Stimulated activated naive CD8-positive, alpha-beta T cell treated with anti-CD3 and anti-CD28 coated beads, Interleukin-15, amount 100 ng/mL, for 72 hours (primary cell): ENCODE results near the gene IL17RB.

Experiments
- ATAC-seq: fragments of 150-1000 bp; cut with Tn5 transposase; 2 replicates; pipeline ENCODE4 v1.10.0; 2021; ENCODE audit warnings: mild to moderate bottlenecking, moderate library complexity
- DNase-seq, 2 donors: peaks; one replicate each; pipeline ENCODE4 v3.0.0; 2021 to 2022
- H3K27ac Mint-ChIP-seq, 2 donors: one replicate each; pipeline ENCODE4 v1.8.0; 2022; ENCODE audit warnings: mild to moderate bottlenecking in 2 of 2, mixed read lengths in 2 of 2, moderate library complexity in 2 of 2
- H3K27me3 Mint-ChIP-seq: one replicate; pipeline ENCODE4 v1.8.0; 2022; ENCODE audit warnings: mixed read lengths
- H3K4me1 Mint-ChIP-seq: one replicate; pipeline ENCODE4 v1.8.0; 2022; ENCODE audit warnings: mild to moderate bottlenecking, mixed read lengths
- H3K4me3 Mint-ChIP-seq, 2 donors: one replicate each; pipeline ENCODE4 v1.8.0; 2022; ENCODE audit warnings: mild to moderate bottlenecking in 2 of 2, mixed read lengths in 2 of 2, moderate library complexity in 1 of 2
- H3K9me3 Mint-ChIP-seq, 2 donors: one replicate each; pipeline ENCODE4 v1.8.0; 2022; ENCODE audit warnings: mixed read lengths in 2 of 2

IL17RB gene

DNA sequence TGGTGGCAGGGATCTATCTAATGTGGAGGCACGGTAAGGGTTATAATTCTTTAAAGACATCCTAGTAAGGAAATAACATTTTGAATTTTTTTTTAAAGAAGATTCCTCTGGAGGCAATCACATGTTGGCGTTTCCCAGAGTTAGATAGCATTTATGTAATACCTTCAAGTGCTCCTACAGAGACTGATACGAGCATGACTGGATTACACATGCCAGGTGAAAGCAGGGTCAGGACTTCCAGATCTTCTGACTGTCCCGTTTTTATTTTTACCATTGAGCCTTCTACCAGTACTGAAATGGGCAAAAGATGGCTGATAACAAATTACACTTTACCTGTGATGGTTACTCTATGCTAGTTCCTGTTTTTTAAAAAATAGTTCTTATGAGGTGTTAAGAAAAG is 13.8 kb downstream of the IL17RB start:
- no peaks in the 10 kb centered on the region for H3K4me1 Mint-ChIP-seq
- H3K9me3 Mint-ChIP-seq, result no peaks in the 10 kb centered on the region

DNA sequence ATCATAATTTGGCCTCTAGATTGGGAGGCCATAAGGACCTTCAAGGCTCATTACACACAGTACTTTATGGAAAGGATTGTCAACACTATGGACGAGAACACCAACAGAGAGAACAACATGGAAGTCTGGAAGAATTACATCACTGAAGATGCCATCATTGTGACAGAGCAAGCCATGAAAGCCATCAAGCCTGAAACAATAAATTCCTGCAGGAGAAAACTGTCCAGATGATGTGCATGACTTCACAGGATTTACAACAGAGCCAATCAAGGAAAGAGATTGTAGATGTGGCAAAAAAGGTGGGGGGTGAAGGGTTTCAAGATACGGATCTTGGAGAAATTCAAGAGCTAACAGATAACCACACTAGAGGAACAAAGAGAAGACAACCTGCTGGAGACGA is 15.9 kb downstream of the IL17RB start:
- no peak for ATAC-seq
- Mint-ChIP-seq H3K4me1 (no peaks in the 10 kb centered on the region), H3K27ac (no peak overlapping the region), H3K9me3 (no peaks in the 10 kb centered on the region), H3K27me3 (no peaks in the 10 kb centered on the region), H3K4me3 (no peak overlapping the region)
- no peak for DNase-seq

More for the DNA sequence above, 13.8 kb downstream of the IL17RB start:
- no peak overlapping the region for H3K27ac Mint-ChIP-seq
- ATAC-seq (no peak), DNase-seq (no peak)
- H3K27me3 Mint-ChIP-seq, result no peaks in the 10 kb centered on the region
- H3K4me3 Mint-ChIP-seq, result no peak overlapping the region

DNA sequence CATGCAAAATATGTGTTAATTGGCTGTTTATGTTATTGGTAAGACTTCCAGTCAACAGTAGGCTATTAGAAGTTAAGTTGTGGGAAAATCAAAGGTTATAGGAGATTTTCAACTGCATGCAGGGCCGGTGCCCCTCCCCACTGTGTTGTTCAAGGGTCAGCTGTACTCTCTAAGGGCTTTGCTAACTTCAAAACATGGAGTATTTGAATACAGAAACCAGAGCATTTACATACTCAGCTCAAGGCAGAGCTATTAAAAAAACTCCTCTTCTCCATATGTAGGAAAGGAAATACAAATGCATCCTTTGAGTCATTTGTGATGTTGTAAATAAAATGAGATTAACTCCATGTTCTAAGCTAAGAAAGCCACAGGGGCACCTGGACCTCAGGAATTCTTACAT is 16.8 kb downstream of the IL17RB start:
- Mint-ChIP-seq H3K4me3 (no peak overlapping the region), H3K4me1 (no peaks in the 10 kb centered on the region), H3K9me3 (no peaks in the 10 kb centered on the region), H3K27ac (no peak overlapping the region), H3K27me3 (no peaks in the 10 kb centered on the region)
- no peak for DNase-seq
- no peak for ATAC-seq

DNA sequence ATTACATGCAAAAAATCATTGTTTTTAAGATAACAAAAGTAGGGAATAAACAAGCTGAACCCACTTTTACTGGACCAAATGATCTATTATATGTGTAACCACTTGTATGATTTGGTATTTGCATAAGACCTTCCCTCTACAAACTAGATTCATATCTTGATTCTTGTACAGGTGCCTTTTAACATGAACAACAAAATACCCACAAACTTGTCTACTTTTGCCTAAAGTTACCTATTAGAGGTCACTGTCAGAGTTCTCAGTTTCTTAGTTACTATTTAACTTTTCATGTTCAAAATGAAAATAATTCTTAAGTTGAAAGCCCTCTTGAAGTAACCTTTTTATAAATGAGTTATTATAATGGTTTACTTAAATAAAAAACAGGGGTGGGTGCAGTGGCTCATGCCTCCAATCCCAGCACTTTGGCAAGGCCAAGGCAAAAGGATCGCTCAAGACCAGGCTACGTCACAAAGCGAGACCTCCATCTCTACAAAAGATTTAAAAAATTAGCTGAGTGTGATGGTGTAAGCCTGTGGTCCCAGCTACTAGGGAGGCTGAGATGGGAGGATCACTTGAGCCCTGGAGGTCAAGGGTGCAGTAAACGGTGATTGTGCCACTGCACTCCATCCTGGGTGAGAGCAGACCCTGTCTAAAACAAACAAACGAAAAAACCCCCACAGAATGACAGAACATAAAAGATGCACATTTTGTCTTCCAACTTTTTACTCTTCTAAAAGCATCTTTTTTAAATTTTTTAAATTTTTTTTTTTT is 19.5 kb downstream of the IL17RB start:
- Mint-ChIP-seq H3K4me3 (no peak overlapping the region), H3K4me1 (peaks cover 6% of the 10 kb centered on the region), H3K27me3 (no peaks in the 10 kb centered on the region), H3K9me3 (no peaks in the 10 kb centered on the region), H3K27ac (no peak overlapping the region)
- DNase-seq (no peak), ATAC-seq (no peak)

GRCh38 chr3:53880396-53881345 is 34.3 kb downstream of the IL17RB start:
- Mint-ChIP-seq H3K9me3 (no peaks in the 10 kb centered on the region), H3K4me1 (peaks cover 22% of the 10 kb centered on the region), H3K27me3 (no peaks in the 10 kb centered on the region), H3K27ac (peak overlapping the region; percentile 99), H3K4me3 (peak overlapping the region; percentile 88 to 96)
- ATAC-seq (no peak), DNase-seq (no peak)

DNA sequence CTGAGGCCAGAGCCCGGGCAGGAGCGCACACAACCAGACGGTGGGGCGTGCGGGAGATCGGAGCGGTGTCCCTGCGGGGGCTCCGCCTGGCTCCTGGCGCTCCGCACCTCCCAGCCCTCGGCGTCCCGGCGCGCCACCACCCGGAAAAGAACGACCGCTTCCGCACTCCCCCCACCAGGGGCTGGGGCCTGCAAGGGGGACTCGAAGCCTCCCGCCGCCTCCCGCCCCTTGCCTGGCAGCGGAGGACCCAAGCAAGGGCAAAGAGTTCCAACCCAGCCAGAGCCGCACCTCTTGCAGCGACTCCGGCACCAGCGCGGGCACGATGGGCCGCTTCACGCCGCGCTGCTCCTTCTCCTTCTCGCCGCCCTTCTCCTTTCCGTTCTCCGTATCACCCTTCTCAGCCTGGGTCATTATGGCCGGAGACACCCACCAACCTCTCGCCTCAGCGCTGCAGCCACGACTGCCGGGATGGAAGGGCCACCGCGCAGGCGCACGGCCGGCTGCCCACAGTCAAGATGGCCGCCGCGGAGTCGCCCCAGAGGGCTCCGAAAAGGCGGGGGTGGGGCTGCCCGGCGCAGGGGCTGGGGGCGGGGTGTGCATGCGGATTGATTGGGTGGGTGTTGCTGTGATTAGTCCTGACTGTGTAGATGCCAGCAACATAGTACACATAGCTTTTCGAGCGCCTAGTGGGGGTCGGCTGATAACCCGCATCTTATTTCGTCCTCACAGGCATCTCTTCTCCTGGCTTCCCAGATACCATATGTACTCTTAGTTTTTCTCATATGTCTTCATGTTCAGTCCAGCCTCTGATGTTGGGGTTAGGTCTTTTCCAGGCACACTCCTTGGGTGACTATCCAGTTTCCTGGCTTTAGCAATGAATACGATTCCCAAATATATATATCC is 35.6 kb downstream of the IL17RB start, which contains the start of gene ACTR8:
Gene ACTR8, minus strand, starts transcription at position 462 of the 903 bp plus-strand sequence. Its CDS starts 51 bp downstream, at position 411.
- Mint-ChIP-seq H3K27me3 (no peaks in the 10 kb centered on the region), H3K9me3 (no peaks in the 10 kb centered on the region), H3K27ac (peak within 1 kb of the TSS; percentile 99), H3K4me3 (peak within 1 kb of the TSS; percentile 88 to 96), H3K4me1 (peaks cover 25% of the 10 kb centered on the region)
- DNase-seq (peak; percentile 86 to 87), ATAC-seq (peak; percentile 92)

DNA sequence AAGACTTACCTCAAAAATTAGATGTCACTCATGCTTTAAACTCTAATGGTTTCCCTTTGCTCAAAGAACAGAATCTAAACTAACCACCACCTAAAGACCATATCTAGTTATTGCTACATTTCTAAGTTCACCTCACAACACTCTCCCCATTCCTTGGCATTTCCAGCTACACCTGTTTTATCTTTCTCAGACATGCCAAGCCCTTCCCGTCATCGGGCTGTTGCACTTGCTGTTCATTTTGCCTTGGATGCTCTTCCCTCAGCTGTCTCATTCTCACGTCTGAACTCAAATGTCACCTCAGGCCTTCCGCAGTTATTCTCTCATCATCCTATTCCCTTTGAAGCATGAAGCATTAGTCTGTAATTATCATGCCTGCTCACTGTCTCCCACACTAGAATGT is 36.6 kb downstream of the IL17RB start:
- no peak for ATAC-seq
- Mint-ChIP-seq H3K4me3 (peak overlapping the region; percentile 88 to 96), H3K27me3 (no peaks in the 10 kb centered on the region), H3K4me1 (peaks cover 36% of the 10 kb centered on the region), H3K27ac (no peak overlapping the region), H3K9me3 (no peaks in the 10 kb centered on the region)
- DNase-seq, result no peak

DNA sequence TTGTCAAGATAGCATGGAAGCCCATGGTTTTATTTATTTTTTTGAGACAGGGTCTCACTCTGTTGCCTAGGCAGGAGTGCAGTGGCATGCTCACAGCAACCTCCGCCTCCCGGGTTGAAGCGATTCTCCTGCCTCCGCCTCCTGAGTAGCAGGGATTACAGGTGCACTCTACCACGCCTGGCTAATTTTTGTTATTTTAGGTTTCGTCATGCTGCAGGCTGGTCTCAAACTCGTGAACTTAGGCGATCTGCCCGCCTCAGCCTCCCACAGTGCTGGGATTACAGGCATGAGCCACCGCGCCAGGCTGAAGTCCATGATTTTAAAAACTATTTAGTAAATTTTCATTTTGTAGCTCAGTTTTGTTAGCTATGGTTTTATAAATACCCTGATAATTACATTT is 38.3 kb downstream of the IL17RB start:
- Mint-ChIP-seq H3K9me3 (no peaks in the 10 kb centered on the region), H3K27ac (no peak overlapping the region), H3K27me3 (no peaks in the 10 kb centered on the region), H3K4me3 (no peak overlapping the region), H3K4me1 (peaks cover 50% of the 10 kb centered on the region)
- DNase-seq (no peak), ATAC-seq (no peak)

DNA sequence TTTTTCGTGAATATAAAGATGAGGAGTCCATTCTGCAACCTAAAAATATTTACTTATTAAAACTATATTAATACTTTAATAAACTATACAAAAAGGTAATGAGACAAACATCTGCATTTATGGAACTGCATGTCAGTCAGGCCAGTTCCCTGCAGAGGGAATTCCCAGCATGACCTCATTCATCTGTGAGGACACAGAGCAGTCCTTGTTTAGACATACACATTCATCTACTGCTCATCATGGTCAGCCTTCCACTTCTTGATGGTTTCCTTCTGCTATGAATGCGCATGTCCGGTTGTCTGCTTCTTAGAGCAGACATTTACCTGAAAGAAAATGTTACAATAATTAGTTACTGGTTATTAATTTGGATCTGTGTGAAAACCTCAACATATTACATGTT is 38.9 kb downstream of the IL17RB start:
- no peaks in the 10 kb centered on the region for H3K9me3 Mint-ChIP-seq
- ATAC-seq (no peak), DNase-seq (no peak)
- H3K27ac Mint-ChIP-seq, result no peak overlapping the region
- H3K4me3 Mint-ChIP-seq, result no peak overlapping the region
- peaks cover 51% of the 10 kb centered on the region for H3K4me1 Mint-ChIP-seq
- no peaks in the 10 kb centered on the region for H3K27me3 Mint-ChIP-seq

GRCh38 chr3:53887446-53887845 is 41.1 kb downstream of the IL17RB start:
- H3K4me3 Mint-ChIP-seq, result peak overlapping the region in 1 of 2 donors; percentile 8
- peaks cover 55% of the 10 kb centered on the region for H3K4me1 Mint-ChIP-seq
- H3K27me3 Mint-ChIP-seq, result no peaks in the 10 kb centered on the region
- ATAC-seq (no peak), DNase-seq (no peak)
- H3K27ac Mint-ChIP-seq, result peak overlapping the region; percentile 10 to 12
- H3K9me3 Mint-ChIP-seq, result no peaks in the 10 kb centered on the region

DNA sequence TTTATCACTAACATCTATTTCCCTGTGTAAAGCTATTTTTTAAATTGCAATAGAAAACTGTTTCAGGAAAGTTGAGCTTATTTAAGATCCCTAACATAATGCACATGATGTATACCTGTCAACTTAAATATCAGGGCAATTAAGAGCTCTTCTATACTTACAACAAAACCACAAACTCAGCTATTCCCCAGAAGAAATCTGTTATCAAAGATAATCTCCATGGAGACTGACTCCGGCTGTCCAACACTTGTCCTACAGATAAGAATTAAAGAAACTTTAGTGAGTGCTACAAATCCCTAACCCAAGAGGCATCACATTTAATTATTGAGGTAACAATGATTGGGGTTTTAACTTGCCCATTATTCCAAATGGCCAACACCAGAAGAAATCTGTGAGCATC is 41.9 kb downstream of the IL17RB start:
- Mint-ChIP-seq H3K4me1 (peaks cover 58% of the 10 kb centered on the region), H3K4me3 (no peak overlapping the region), H3K9me3 (peaks cover 0 to 4% of the 10 kb centered on the region in 2 donors), H3K27me3 (no peaks in the 10 kb centered on the region), H3K27ac (no peak overlapping the region)
- ATAC-seq, result no peak
- DNase-seq, result no peak

GRCh38 chr3:53890726-53891475 is 44.5 kb downstream of the IL17RB start:
- DNase-seq (peak; percentile 24 to 37), ATAC-seq (peak; percentile 36)
- peaks cover 60% of the 10 kb centered on the region for H3K4me1 Mint-ChIP-seq
- peaks cover 0 to 7% of the 10 kb centered on the region in 2 donors for H3K9me3 Mint-ChIP-seq
- H3K27ac Mint-ChIP-seq, result peak overlapping the region; percentile 94 to 99
- peak overlapping the region; percentile 88 to 96 for H3K4me3 Mint-ChIP-seq
- no peaks in the 10 kb centered on the region for H3K27me3 Mint-ChIP-seq

GRCh38 chr3:53891497-53892285 is 45.3 kb downstream of the IL17RB start, which contains the start of gene SELENOK:
Gene SELENOK, minus strand, starts transcription at chr3:53891859.
- Mint-ChIP-seq H3K4me3 (peak within 1 kb of the TSS; percentile 88 to 96), H3K27ac (peak within 1 kb of the TSS; percentile 94 to 99), H3K4me1 (peaks cover 59% of the 10 kb centered on the region), H3K27me3 (no peaks in the 10 kb centered on the region), H3K9me3 (peaks cover 0 to 7% of the 10 kb centered on the region in 2 donors)
- ATAC-seq (peak; percentile 97), DNase-seq (peak; percentile 97 to 98)

- H3K4me3 Mint-ChIP-seq, result peak overlapping the region; percentile 88 to 96
- peak overlapping the region; percentile 94 to 99 for H3K27ac Mint-ChIP-seq
- ATAC-seq (no peak), DNase-seq (no peak)
- H3K4me1 Mint-ChIP-seq, result peaks cover 53% of the 10 kb centered on the region
- H3K27me3 Mint-ChIP-seq, result no peaks in the 10 kb centered on the region
- H3K9me3 Mint-ChIP-seq, result peaks cover 0 to 7% of the 10 kb centered on the region in 2 donors
Observed at GRCh38 chr3:53892286-53892637, 45.9 kb downstream of the IL17RB start.
